ENCODE measurements around the gene ANKRD26.

DNA sequence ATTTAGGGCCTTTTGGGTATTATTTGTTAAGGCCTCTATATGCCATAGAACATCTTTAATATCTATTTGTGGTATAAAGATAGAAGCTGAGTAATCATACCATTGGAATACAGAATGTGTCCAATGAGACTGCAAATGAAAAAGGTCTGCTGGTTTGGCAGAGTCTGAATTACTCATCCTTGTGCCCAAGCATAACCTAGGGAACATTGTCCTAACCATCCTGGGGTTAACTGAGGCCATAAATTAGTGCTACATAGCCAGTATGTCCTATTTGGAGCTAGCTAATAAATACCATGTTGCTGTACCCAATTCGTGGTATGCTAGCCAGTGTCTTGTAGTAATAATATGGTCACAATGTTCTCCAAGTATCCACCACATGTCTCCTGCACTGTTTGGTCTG, 117.1 kb downstream of the ANKRD26 start:
- TF ChIP-seq, protein P1, sequence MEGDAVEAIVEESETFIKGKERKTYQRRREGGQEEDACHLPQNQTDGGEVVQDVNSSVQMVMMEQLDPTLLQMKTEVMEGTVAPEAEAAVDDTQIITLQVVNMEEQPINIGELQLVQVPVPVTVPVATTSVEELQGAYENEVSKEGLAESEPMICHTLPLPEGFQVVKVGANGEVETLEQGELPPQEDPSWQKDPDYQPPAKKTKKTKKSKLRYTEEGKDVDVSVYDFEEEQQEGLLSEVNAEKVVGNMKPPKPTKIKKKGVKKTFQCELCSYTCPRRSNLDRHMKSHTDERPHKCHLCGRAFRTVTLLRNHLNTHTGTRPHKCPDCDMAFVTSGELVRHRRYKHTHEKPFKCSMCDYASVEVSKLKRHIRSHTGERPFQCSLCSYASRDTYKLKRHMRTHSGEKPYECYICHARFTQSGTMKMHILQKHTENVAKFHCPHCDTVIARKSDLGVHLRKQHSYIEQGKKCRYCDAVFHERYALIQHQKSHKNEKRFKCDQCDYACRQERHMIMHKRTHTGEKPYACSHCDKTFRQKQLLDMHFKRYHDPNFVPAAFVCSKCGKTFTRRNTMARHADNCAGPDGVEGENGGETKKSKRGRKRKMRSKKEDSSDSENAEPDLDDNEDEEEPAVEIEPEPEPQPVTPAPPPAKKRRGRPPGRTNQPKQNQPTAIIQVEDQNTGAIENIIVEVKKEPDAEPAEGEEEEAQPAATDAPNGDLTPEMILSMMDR (IDR thresholded peaks at IDR 0.05): no peak
- no peak for TF ChIP-seq EP300 (IDR thresholded peaks at IDR 0.05)
